ENCODE results near the gene TAF3.
"Not testable (repeated sequence)": the region's sequence is repeated elsewhere in the genome, so short reads cannot be mapped to it uniquely, and the experiment has no call there.

Gene TAF3

GRCh38 chr10:7984325-7984724 lies 166.0 kb downstream of the TAF3 start:
- no peak for DNase-seq

GRCh38 chr10:7984896-7985295 lies 166.6 kb downstream of the TAF3 start:
- no peak for DNase-seq

- DNase-seq = no peak
These were observed 168.5 kb downstream of the TAF3 start for GRCh38 chr10:7986851-7987250.

GRCh38 chr10:7988989-7989388 lies 170.7 kb downstream of the TAF3 start:
- no peak for DNase-seq

- DNase-seq = no peak
These were observed 180.5 kb downstream of the TAF3 start for GRCh38 chr10:7998831-7999230.

GRCh38 chr10:8004469-8005000 lies 186.2 kb downstream of the TAF3 start:
- DNase-seq = no peak

GRCh38 chr10:8006274-8006999 lies 188.1 kb downstream of the TAF3 start:
- no peak for DNase-seq

- DNase-seq = no peak
These were observed 190.7 kb downstream of the TAF3 start for GRCh38 chr10:8009031-8009430.

GRCh38 chr10:8013006-8013405 lies 194.7 kb downstream of the TAF3 start:
- DNase-seq = no peak

- DNase-seq = no peak
These were observed 195.3 kb downstream of the TAF3 start for GRCh38 chr10:8013619-8014018.

GRCh38 chr10:8014649-8015048 lies 196.3 kb downstream of the TAF3 start:
- no peak for DNase-seq

GRCh38 chr10:8017277-8017676 lies 199.0 kb downstream of the TAF3 start:
- DNase-seq = no peak

- no peak for DNase-seq
These were observed 205.0 kb downstream of the TAF3 start for GRCh38 chr10:8023321-8023720.

- DNase-seq = no peak
These were observed 205.5 kb downstream of the TAF3 start for GRCh38 chr10:8023851-8024250.

GRCh38 chr10:8026349-8027259 lies 208.3 kb downstream of the TAF3 start:
- no peak for DNase-seq

GRCh38 chr10:8031211-8031610 lies 212.9 kb downstream of the TAF3 start:
- not testable (repeated sequence) for DNase-seq

- no peak for DNase-seq
These were observed 214.3 kb downstream of the TAF3 start for GRCh38 chr10:8032558-8032957.

GRCh38 chr10:8033812-8034465 lies 215.6 kb downstream of the TAF3 start:
- no peak for DNase-seq

GRCh38 chr10:8034466-8035005 lies 216.2 kb downstream of the TAF3 start:
- DNase-seq = no peak

- DNase-seq = no peak
These were observed 216.8 kb downstream of the TAF3 start for GRCh38 chr10:8035006-8035640.

- no peak for DNase-seq
These were observed 217.6 kb downstream of the TAF3 start for GRCh38 chr10:8035641-8036470.

Data from SW 1271 (cell line).